NCI-H69 (cell line): Measurements from ENCODE around the gene ACTR5.
A peak's percentile ranks its signal among the peaks of the same experiment; 100 is the strongest.
"Not testable (repeated sequence)": the region's sequence is repeated elsewhere in the genome, so short reads cannot be mapped to it uniquely, and the experiment has no call there.

ENCODE experiments used
- DNase-seq: peaks from one replicate; lab custom pipeline; 2025; lab: John Stamatoyannopoulos, UW

The ACTR5 gene

DNA sequence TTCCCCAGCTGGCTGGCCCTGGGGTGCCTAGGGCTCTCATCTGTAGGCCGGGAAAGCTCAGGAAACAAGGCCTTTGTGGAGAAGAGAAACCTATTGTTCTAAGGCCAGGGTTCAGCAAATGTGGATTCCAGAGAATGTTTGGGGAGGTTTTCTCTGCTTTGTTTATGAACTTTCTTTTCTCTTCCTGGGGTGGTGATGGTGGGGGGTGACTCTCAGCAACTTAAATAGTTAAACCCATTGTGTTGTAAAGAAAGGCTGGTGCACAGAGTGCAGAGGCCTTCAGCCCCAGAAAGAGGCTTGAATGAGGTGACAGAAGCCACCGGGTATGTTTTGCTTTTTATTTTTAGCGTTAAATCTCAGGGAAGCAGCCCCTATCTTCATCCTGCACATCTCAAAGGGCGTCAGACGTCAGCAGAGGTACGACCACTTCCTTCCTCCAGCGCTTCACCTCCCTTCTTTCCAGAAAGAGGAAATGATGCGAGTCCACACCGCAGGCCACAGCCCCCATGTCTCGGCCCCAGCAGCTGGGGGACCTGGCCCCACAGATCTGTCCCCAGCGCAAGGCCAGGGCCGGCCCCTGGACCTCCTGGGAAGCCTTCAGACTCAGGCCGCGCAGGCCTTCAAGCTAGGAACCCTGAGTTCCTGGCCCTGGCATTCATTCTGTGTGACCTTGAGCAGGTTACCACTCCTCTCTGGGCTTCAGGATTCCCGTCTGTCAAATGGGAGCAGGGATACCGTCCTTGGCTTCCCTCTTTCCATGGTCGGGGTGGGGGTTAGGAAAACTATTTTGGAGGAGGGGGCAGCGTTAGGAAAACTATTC lies 56.6 kb downstream of the ACTR5 start:
- DNase-seq = no peak

DNA sequence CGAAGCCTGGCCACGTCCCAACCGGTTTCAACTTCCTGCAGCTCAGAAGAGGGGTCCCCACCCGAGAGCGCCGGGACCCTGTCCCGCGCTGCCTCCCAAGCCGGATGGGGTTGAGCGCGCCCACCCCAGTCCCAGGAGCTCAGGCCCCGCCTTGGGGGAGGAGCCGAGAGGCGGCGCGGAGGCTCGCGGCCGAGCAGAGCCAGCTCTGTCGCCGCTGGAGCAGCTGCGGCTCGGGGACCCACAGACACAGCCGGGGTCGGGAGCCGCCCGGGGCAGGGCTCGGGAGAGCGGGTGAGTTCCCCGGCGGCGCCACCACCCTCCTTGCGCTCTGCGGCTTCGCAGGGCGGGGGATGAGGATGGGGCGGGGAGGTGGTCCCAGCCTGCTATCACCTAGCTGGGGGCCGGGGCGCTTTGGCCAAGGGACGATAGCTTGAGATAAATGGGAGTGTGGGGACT lies 57.3 kb downstream of the ACTR5 start, which contains the start of gene PPP1R16B:
Gene PPP1R16B, plus strand, starts transcription at position 196 of the 456 bp plus-strand sequence. CDS start 30,229 bp downstream, outside the sequence.
- DNase-seq = peak; percentile 54

DNA sequence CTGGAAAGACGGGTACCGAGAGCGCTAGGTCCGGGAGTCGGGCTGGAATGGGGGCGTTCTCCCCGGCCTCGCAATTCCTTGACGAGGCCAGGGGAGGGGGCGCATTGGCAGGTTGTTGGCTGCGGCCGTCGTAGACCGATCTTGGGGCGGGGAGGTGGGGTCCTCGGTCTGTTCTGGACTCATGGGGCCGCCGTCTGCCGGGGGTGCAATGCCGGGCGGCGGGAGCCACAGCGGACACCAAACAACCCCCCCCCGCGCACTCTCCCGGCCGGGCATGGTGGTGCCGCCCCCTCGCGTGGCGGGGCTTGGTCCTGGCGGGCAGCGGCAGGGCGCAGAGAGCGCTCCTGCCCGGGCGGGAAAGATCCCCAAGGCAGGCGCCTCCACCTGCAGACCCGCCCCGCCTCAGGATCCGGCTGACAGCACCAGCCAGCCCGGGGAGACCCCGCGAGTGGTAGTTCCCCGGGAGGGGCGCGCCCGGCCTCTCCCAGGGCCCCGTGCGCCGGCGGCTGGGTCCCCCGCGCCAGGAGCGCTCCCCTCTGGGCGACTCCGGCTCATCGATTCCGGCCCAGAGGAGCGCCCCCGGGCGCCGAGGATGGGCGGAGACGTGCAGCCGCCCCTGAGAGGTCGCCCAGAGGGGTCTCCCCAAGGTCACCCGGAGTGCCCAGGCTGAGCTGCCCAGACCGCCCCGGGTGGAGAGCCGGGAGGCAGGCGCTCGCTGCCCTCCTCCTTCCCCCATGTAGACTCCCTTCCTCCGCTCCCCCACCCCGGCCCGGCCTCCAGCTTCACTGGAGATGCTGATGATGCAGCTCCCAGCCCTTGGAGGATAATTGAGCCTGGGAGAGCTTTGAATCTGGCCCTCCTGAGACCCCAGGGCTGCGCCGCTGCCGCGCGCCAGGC lies 57.9 kb downstream of the ACTR5 start:
- DNase-seq = peak; percentile 47

DNA sequence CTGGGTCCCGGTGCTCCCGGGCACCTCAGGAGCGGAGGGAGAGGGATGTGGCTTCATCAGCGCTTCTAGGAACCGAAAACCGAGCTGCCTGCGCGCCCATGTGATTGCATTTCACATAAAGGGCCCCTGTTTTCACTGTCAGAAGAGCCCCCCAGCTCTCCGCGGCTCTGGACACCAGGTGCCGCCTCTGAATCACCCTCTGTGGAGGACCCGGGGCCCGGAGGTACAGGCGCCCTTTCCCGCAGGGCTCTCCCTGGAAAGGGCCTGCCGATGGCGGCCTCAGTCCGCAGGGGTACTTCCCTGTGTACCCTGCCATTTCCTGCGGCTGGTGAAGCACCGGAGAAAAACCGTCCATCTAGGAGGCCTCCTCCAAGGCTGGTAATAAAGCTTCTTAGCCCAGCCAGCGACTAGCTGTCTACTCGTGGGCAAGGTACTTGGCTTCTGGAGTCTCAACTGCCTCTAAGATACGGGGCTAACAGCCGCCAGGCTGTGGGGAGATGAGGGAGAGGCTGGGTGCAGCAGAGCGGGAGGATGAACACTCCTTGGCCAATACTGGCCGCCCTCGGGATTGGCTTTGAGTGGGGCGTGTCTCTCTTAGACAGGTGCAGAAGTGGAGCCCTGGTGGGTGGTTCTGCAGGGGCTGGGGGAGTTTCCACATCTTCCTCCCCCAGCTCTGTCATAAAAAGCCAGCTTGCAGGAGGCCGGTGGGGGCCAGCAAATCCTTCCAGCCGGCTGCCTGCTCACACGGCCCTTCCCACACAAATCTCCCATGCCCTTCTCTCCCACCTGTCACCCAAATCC lies 58.8 kb downstream of the ACTR5 start:
- peak; percentile 67 for DNase-seq

DNA sequence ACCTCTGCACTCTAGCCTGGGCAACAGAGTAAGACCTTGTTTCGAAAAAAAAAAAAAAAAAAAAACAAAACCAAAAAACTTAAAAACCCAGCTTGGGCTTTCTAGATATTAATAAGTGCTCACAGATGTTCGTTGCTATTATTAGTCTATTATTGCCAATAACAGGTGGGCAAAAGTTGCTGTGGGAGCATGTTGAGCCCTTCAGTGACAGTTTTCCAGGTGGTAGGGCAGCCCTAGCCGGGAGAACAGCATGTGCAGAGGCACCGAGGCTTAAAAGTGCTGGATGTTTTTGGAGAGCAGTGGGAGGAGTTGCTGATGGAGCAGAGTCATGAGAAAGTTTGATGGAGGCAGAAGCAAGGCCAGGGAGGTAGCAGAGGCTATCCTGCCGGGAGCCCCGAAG lies 61.7 kb downstream of the ACTR5 start:
- no peak for DNase-seq

DNA sequence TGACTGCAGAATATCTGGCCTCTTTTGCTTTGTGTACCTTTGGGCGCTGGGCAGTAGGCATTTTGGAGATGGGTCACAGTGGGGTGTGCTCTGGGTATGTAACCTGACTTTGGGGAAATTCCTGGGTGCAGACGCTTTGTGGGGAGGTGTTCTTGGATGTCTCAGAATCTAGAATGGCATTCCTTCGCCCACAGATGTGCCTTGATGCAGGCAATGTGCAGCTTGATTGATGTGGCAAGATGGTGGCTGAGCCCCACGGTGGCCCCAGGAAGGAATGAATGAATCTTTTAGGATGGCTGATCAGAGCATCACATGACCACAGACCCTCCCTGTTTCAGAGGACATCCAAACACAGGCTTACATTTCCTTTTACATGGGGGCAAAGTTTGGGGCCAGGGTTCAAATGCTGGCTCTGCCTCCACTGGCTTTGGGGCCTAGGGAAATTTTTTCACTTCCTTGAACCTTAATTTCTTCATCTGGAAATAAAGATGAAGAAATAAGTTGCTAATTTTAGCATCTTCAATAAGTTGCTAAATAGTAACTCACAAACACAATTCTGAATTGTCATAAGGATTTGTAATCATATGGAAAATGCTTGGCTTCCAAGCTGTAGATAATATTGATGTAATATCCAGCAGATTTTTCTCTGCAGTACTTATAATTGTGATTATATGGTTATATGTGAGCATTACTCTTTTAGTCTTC lies 62.8 kb downstream of the ACTR5 start:
- DNase-seq = no peak

DNA sequence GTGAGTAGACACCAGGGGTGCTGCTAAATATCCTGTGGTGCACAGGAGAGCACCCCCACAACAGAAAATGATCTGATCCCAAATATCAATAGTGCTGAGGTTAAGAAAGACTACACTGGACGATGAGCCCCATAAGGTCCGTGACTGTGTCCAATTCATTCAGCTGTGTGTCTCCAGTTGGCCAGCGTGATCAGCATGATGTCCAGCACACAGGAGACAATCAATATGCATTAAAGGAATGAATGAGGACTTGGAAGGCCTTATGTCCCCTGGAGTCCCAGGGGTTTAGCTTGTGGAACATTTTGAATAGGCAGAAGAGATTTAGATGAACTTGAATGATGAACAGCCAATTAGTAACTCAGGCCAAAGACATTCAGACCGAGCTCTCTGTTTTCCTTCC lies 63.5 kb downstream of the ACTR5 start:
- no peak for DNase-seq

DNA sequence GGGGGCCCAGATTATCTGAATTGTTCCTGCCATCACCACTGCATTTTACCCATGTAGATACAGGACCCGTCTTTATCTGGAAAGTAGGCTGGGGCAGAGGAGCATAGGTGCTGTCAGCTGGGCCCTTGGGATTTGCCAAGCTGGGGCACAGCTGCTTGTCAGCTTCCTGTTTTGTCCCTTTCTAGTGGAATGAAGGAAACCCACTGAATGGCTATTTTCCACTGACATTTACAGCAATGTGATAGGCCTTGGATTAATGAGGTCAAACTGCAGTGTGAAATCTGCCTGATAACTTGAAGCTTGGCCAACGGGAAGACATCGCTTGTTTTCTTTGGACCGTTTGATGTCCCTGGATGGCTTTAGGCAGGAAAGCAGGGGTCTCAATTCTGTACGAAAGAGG lies 63.9 kb downstream of the ACTR5 start:
- DNase-seq = no peak

DNA sequence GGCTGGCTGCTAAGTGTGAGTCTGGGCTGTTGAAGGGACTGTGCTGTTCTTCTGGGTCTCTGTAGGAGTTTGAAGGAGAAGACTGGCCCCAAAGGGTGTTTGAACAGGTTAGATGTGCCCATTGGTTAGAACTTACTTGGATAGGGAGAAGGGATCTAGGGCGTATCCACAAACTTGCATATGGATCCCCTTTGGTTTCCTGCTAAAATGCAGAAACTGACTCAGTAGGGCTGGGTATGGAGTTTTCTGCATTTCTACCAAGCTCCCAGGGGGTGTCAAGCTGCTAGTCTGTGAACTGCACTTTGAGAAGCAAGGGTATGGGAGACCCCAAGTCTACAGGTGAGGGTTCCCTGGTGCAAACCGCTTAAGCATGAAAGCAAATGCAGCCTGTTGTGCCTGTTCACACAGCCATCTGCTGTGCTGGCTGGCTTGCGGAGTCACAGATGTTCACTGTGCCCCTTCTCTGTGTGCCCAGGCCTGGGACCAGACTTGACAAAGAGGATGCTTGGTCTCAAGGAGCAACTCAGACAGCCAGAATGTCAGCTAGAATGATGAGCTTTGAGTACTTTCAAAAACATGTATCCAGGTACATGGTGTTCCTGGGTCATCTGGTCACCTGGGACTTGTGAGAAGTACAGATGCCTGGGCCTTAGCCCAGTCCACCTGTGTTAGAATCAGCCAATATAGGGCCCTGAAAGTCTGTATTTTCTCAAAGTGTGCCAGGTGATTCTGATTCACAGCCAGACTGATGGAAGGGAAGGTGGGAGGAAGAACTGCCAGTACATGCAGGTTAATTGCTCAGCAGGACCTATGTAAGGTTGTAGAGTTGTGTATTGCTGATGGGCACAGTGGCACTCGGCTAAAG lies 64.7 kb downstream of the ACTR5 start:
- peak; percentile 46 for DNase-seq

DNA sequence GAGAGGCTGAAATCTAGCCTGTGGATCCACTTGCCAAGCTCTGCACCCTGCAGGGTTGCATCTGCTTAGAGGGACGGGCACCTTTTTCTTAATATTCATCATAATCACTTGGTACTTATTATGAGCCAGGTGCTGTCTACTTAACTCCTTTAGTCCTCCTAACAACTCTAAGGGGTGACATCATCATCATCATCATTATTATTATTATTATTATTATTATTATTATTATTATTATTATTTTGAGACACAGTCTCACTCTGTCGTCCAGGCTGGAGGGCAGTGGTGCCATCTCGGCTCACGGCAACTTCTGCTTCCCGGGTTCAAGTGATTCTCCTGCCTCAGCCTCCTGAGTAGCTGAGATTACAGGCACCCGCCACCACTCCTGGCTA lies 65.3 kb downstream of the ACTR5 start:
- not testable (repeated sequence) for DNase-seq

DNA sequence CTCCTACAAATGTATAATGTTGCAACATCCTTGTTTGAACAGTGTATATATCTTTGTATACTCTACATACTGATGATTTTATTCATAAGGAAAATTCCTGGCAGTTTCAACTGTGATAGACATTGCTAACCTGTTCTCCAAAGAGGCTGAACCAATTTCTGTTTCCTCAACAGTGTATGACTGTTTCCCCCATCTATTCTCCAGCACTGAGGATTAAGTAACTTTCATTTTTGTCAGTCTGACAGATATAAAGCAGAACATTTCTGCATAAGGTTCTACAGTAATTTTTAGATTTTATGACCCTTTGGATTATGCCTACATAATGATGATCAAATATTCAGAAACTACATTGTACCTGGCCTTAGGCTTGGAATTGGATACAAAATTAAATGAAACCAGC lies 67.2 kb downstream of the ACTR5 start:
- DNase-seq = no peak

DNA sequence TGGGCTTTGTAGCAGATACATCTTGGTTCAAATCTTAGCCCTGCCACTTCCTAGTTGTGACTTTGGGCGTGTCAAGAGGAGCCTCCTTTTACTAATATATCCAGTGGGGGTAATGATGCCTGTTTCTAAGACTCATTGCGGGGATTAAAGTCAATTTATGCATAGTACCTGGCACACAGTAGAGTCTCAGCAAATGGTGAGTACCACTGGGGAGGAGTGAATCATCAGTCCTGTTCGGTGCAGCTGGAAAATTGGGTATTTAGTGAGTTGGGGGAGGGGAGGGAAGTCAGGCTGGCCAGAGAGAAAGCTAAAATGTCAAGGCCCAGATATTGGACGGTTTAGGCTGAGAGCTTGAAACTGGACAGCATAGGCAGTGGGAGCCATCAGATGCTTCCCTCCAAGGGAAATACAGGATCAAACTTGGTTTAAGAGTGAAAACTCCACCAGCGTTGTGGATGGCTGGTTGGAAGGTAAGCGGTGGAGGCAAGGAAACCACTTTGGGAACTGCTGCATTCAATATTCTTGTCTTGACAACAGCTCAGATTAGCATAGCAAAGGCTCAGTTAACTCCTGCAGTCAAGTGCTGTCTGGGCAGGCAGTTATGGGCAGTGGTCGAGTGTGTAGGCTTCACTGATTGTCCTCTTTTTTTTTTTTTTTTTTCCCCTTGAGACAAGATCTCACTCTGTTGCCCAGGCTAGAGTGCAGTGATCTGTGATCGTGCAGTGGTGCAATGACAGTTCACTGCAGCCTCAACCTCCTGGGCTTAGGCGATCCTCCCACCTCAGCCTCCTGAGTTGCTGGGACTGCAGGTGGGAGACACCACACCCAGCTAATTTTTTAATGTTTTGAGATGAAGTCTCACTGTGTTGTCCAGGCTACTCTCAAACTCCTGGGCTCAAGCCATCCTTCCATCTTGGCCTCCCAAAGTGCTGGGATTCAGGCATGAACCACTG lies 70.1 kb downstream of the ACTR5 start:
- DNase-seq = no peak
